Astrocyte of the spinal cord (primary cell): Measurements from ENCODE around the gene ATG14.

Source experiments
- DNase-seq: peaks from one replicate; pipeline ENCODE4 v3.0.0; 2011; ENCODE audit warnings: low read depth, low spot score
- H3K4me3 ChIP-seq: 2 replicates; pipeline ENCODE4 v1.5.1; 2011; ENCODE audit warnings: low read depth, mild to moderate bottlenecking, low read length, moderate library complexity
- in situ Hi-C: cut with HindIII; loops from 2 replicates; pipeline ENCODE4 v1.10.0; 2017; ENCODE audit warnings: low sequenced_read_pairs
- TF ChIP-seq, protein P1 (sequence below): IDR thresholded peaks from 2 replicates; pipeline ENCODE4 v1.5.1; 2012; ENCODE audit warnings: low read depth, mild to moderate bottlenecking, low read length, inconsistent platforms

Gene ATG14

GRCh38 chr14:55352201-55352600, 59.4 kb downstream of the ATG14 start:
- TF ChIP-seq, protein P1, sequence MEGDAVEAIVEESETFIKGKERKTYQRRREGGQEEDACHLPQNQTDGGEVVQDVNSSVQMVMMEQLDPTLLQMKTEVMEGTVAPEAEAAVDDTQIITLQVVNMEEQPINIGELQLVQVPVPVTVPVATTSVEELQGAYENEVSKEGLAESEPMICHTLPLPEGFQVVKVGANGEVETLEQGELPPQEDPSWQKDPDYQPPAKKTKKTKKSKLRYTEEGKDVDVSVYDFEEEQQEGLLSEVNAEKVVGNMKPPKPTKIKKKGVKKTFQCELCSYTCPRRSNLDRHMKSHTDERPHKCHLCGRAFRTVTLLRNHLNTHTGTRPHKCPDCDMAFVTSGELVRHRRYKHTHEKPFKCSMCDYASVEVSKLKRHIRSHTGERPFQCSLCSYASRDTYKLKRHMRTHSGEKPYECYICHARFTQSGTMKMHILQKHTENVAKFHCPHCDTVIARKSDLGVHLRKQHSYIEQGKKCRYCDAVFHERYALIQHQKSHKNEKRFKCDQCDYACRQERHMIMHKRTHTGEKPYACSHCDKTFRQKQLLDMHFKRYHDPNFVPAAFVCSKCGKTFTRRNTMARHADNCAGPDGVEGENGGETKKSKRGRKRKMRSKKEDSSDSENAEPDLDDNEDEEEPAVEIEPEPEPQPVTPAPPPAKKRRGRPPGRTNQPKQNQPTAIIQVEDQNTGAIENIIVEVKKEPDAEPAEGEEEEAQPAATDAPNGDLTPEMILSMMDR, result no peak
- in situ Hi-C loops, result no loop called here
- DNase-seq, result no peak
- no peak overlapping the region for H3K4me3 ChIP-seq

GRCh38 chr14:55351111-55351510, 60.5 kb downstream of the ATG14 start:
- TF ChIP-seq, protein P1, result no peak
- no peak overlapping the region for H3K4me3 ChIP-seq
- no peak for DNase-seq
- in situ Hi-C loops, result no loop called here

- DNase-seq, result no peak
- no peak overlapping the region for H3K4me3 ChIP-seq
- TF ChIP-seq, protein P1, result no peak
- in situ Hi-C loops, result no loop called here
Measured at GRCh38 chr14:55350461-55350860, 61.2 kb downstream of the ATG14 start.

- no peak overlapping the region for H3K4me3 ChIP-seq
- TF ChIP-seq, protein P1, result no peak
- in situ Hi-C loops, result no loop called here
- no peak for DNase-seq
Measured at GRCh38 chr14:55349565-55349964, 62.1 kb downstream of the ATG14 start.

DNA sequence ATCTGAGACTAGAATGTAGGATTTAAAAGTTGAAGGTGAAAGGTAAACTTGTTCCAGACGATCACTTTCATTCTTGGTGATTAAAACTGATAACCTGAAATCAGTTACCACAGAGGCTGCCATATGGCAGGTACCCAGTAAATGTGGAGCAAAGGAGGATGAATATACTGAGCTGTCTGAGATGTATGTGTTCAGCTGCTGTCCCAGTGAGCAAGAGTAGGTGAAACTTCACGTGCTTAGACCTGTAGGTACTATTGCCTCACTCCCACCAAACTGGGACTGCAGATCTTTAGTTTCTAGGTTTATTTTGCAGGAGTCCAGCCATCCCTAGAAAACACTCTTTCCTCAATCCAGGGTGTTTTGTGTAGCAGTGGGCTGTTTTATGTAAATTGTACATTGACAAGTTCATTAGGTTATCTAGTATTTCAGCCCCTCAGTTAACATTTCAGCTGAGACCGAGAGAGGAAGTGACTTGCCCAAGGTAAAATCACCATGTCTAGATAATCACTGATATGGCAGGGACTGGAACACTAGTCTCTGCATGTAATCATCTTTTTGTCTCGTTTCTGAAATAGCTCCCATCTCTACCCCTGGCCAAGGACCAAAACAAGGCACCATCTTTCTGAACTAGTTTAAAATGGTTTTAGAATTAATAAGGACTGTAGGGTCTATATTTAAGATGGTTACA, 62.7 kb downstream of the ATG14 start:
- in situ Hi-C loops, result no loop called here
- H3K4me3 ChIP-seq, result no peak overlapping the region
- TF ChIP-seq, protein P1, result no peak
- DNase-seq, result no peak

DNA sequence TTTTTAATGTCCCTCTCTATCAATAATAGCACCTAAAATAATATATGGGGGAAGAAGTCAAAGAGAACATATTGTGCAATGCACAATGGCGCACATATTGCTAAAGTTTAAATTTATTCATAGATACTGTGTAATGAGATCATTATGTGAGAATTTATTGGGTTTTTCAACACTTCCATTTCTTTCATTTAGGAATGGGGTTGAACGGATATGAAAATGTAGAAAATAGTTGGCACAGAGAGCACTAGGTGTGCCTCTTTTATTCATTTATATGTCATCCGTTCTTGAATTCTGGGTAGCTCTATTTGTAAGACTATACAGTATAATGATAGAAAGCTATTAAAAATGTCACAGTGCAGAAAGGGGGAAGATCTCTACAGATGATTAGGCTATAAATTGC, 63.9 kb downstream of the ATG14 start:
- no peak for DNase-seq
- in situ Hi-C loops, result no loop called here
- no peak overlapping the region for H3K4me3 ChIP-seq
- TF ChIP-seq, protein P1, result no peak
